SK-N-DZ (cell line): Measurements from ENCODE around the gene SLC35A2.
A peak's percentile ranks its signal among the peaks of the same experiment; 100 is the strongest.
"Not testable (repeated sequence)": the region's sequence is repeated elsewhere in the genome, so short reads cannot be mapped to it uniquely, and the experiment has no call there.

Experiments
- DNase-seq: peaks from one replicate; pipeline ENCODE4 v3.0.0-alpha.2; 2015; ENCODE audit warnings: low spot score

SLC35A2 gene

GRCh38 chrX:48903290-48903689 lies 8.2 kb downstream of the SLC35A2 start:
- DNase-seq: no peak

GRCh38 chrX:48902776-48903175 lies 8.7 kb downstream of the SLC35A2 start:
- DNase-seq: no peak

GRCh38 chrX:48902135-48902534 lies 9.3 kb downstream of the SLC35A2 start:
- no peak for DNase-seq

GRCh38 chrX:48901069-48901468 lies 10.4 kb downstream of the SLC35A2 start:
- DNase-seq: no peak

- no peak for DNase-seq
These were observed 12.4 kb downstream of the SLC35A2 start for GRCh38 chrX:48899078-48899410.

- DNase-seq: peak; percentile 96
These were observed 13.7 kb downstream of the SLC35A2 start, which contains the start of the genes PQBP1 and TIMM17B for GRCh38 chrX:48897625-48898306. Gene PQBP1, plus strand, starts transcription at chrX:48897930. Its CDS starts 580 bp downstream, at chrX:48898510. Gene TIMM17B, minus strand, starts transcription at chrX:48897768. Its CDS starts 19 bp downstream, at chrX:48897749.

GRCh38 chrX:48897157-48897624 lies 14.3 kb downstream of the SLC35A2 start:
- peak; percentile 77 for DNase-seq

GRCh38 chrX:48896611-48897011 lies 14.8 kb downstream of the SLC35A2 start:
- DNase-seq: peak; percentile 40

GRCh38 chrX:48894891-48895290 lies 16.6 kb downstream of the SLC35A2 start:
- DNase-seq: no peak

GRCh38 chrX:48893556-48894348 lies 17.7 kb downstream of the SLC35A2 start:
- no peak for DNase-seq

- DNase-seq: no peak
These were observed 18.6 kb downstream of the SLC35A2 start for GRCh38 chrX:48892896-48893295.

GRCh38 chrX:48891402-48892288 lies 19.8 kb downstream of the SLC35A2 start:
- DNase-seq: peak; percentile 91

GRCh38 chrX:48890934-48891401 lies 20.5 kb downstream of the SLC35A2 start:
- no peak for DNase-seq

GRCh38 chrX:48890296-48890925 lies 21.0 kb downstream of the SLC35A2 start:
- DNase-seq: peak; percentile 26

- DNase-seq: not testable (repeated sequence)
These were observed 24.9 kb downstream of the SLC35A2 start for GRCh38 chrX:48886586-48886985.

GRCh38 chrX:48883729-48884128 lies 27.7 kb downstream of the SLC35A2 start:
- DNase-seq: no peak

- not testable (repeated sequence) for DNase-seq
These were observed 34.5 kb downstream of the SLC35A2 start for GRCh38 chrX:48876944-48877343.

GRCh38 chrX:48872017-48872416 lies 39.4 kb downstream of the SLC35A2 start:
- not testable (repeated sequence) for DNase-seq

- no peak for DNase-seq
These were observed 47.2 kb downstream of the SLC35A2 start for GRCh38 chrX:48864210-48864609.

GRCh38 chrX:48854898-48855297 lies 56.5 kb downstream of the SLC35A2 start:
- no peak for DNase-seq
